Colonic mucosa (tissue), 4 donors: ENCODE results near the gene TENM4. TPM values are rescaled to one million over a fixed set of nuclear protein-coding genes. Genes with fewer than 3 reads are reported as not detected.

ENCODE experiments used
- DNase-seq: peaks from one replicate; pipeline ENCODE4 v3.0.0-alpha.2; 2020
- H3K27ac ChIP-seq: fragments of 200-600 bp; one replicate; pipeline ENCODE4 v1.8.0; 2021
- H3K27me3 ChIP-seq: fragments of 200-600 bp; one replicate; pipeline ENCODE4 v1.8.0; 2021
- H3K36me3 ChIP-seq: fragments of 200-600 bp; one replicate; pipeline ENCODE4 v1.8.0; 2021
- H3K4me1 ChIP-seq: fragments of 200-600 bp; one replicate; pipeline ENCODE4 v1.8.0; 2021; ENCODE audit warnings: mild to moderate bottlenecking
- H3K4me3 ChIP-seq: fragments of 200-600 bp; one replicate; pipeline ENCODE4 v1.8.0; 2021
- H3K9ac ChIP-seq, 2 donors: one replicate each; pipeline ENCODE4 v1.7.0; 2013; ENCODE audit warnings: control low read depth in 2 of 2, low read depth in 2 of 2, low read length in 2 of 2
- H3K9me3 ChIP-seq: fragments of 200-600 bp; one replicate; pipeline ENCODE4 v1.8.0; 2021
- intact Hi-C: fragments of 100-400 bp; cut with DNase I; formaldehyde crosslinking; loops from one replicate; pipeline ENCODE4 v1.14.1; 2022
- total RNA-seq, 2 donors: library from RNA; stranded (reverse); fragmentation: NEBNext Ultra II Directional in 1 of 2; extraction: Animal tissue kit (Norgen Biotek cat#: 25700) in 1 of 2; gene quantifications; one replicate each; pipeline ENCODE4 v1.2.1, GENCODE V29; 2021
- TF ChIP-seq, protein P1 (sequence below): fragments of 200-600 bp; IDR thresholded peaks from one replicate; pipeline ENCODE4 v1.8.0; 2022; ENCODE audit warnings: antibody characterized with exemption, mild to moderate bottlenecking
- donor health status: healthy.
- donor health status: DM: no; HTN: no; CAD: no.
- donor health status: DM: no; HTN: no; CAD: no.

Gene TENM4
- total RNA-seq, 2 donors from 2014 or later: 0.48 to 1.2 TPM

GRCh38 chr11:79266396-79266795 is 174.4 kb downstream of the TENM4 start:
- no peaks in the 10 kb centered on the region for H3K27me3 ChIP-seq
- no peak overlapping the region for H3K9ac ChIP-seq
- no peak for DNase-seq
- TF ChIP-seq, protein P1, sequence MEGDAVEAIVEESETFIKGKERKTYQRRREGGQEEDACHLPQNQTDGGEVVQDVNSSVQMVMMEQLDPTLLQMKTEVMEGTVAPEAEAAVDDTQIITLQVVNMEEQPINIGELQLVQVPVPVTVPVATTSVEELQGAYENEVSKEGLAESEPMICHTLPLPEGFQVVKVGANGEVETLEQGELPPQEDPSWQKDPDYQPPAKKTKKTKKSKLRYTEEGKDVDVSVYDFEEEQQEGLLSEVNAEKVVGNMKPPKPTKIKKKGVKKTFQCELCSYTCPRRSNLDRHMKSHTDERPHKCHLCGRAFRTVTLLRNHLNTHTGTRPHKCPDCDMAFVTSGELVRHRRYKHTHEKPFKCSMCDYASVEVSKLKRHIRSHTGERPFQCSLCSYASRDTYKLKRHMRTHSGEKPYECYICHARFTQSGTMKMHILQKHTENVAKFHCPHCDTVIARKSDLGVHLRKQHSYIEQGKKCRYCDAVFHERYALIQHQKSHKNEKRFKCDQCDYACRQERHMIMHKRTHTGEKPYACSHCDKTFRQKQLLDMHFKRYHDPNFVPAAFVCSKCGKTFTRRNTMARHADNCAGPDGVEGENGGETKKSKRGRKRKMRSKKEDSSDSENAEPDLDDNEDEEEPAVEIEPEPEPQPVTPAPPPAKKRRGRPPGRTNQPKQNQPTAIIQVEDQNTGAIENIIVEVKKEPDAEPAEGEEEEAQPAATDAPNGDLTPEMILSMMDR: no peak
- H3K4me1 ChIP-seq: no peaks in the 10 kb centered on the region
- intact Hi-C loops: no loop called here
- no peak overlapping the region for H3K27ac ChIP-seq
- no peak overlapping the region for H3K4me3 ChIP-seq
- H3K36me3 ChIP-seq: no peaks in the 10 kb centered on the region
- H3K9me3 ChIP-seq: no peaks in the 10 kb centered on the region

GRCh38 chr11:79265756-79266322 is 175.0 kb downstream of the TENM4 start:
- no peak overlapping the region for H3K27ac ChIP-seq
- no peaks in the 10 kb centered on the region for H3K9me3 ChIP-seq
- H3K36me3 ChIP-seq: no peaks in the 10 kb centered on the region
- intact Hi-C loops: no loop called here
- TF ChIP-seq, protein P1: no peak
- DNase-seq: no peak
- no peaks in the 10 kb centered on the region for H3K4me1 ChIP-seq
- H3K4me3 ChIP-seq: no peak overlapping the region
- H3K27me3 ChIP-seq: no peaks in the 10 kb centered on the region
- no peak overlapping the region for H3K9ac ChIP-seq

GRCh38 chr11:79264284-79264683 is 176.5 kb downstream of the TENM4 start:
- H3K36me3 ChIP-seq: no peaks in the 10 kb centered on the region
- no peak overlapping the region for H3K4me3 ChIP-seq
- H3K4me1 ChIP-seq: no peaks in the 10 kb centered on the region
- H3K27ac ChIP-seq: no peak overlapping the region
- no peaks in the 10 kb centered on the region for H3K9me3 ChIP-seq
- DNase-seq: no peak
- TF ChIP-seq, protein P1: no peak
- H3K9ac ChIP-seq: no peak overlapping the region
- no peaks in the 10 kb centered on the region for H3K27me3 ChIP-seq
- intact Hi-C loops: no loop called here

DNA sequence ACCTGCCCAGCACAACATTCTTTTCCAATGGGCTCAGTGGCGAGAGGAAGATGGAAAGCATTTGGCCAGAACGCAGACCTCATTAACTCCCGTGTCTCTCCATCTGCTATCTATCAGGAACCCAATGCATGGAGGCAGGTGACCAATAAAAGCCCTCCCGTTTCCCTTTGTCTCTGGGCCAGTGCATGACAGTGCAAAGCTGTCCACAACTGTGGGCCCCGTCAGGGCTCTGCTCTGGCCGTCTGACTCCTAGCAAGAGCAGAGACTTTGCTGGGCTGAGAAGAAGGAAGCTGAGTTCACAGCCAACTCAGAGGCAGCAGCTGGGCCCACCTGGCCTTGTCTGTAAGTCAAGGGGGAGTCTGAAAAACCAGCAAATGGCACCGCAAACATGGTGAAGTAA is 177.8 kb downstream of the TENM4 start:
- Histone ChIP-seq H3K4me1 (no peaks in the 10 kb centered on the region), H3K9ac (no peak overlapping the region), H3K9me3 (no peaks in the 10 kb centered on the region), H3K27me3 (no peaks in the 10 kb centered on the region), H3K36me3 (no peaks in the 10 kb centered on the region), H3K27ac (no peak overlapping the region), H3K4me3 (no peak overlapping the region)
- DNase-seq: no peak
- TF ChIP-seq, protein P1: no peak
- intact Hi-C loops: no loop called here

DNA sequence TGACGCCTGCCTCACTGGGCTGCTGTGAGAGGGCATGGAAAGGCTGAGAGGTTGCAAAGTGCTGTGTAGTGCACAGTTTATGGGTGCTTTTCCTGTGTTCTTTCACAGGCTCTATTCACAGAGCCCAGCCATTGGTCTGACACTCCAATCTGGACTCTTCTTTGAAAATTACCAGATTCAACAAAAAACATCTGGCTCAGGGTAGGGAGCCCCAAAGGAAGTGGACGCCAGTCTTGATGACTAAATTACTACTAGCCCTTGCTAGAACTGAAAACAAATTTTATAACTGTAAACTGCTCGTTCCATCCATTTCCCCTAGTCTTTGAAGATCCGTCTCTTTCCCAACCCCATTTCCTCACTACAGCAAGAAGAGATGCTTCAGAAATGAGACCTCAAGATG is 178.6 kb downstream of the TENM4 start:
- Histone ChIP-seq H3K27ac (no peak overlapping the region), H3K4me3 (no peak overlapping the region), H3K27me3 (no peaks in the 10 kb centered on the region), H3K9me3 (no peaks in the 10 kb centered on the region), H3K4me1 (no peaks in the 10 kb centered on the region), H3K9ac (no peak overlapping the region), H3K36me3 (no peaks in the 10 kb centered on the region)
- TF ChIP-seq, protein P1: no peak
- no peak for DNase-seq
- intact Hi-C loops: no loop called here
